Urinary bladder (tissue), 4 donors: ENCODE data around the gene GPRC5C. TPM values are rescaled to one million over a fixed set of nuclear protein-coding genes. Genes with fewer than 3 reads are reported as not detected.
"Not testable (repeated sequence)": the region's sequence is repeated elsewhere in the genome, so short reads cannot be mapped to it uniquely, and the experiment has no call there.

Source experiments
- DNase-seq: peaks from one replicate; pipeline ENCODE4 v3.0.0-alpha.2; 2015; ENCODE audit errors: extremely low spot score
- H3K27ac ChIP-seq: one replicate; pipeline ENCODE4 v1.5.1; 2013; ENCODE audit warnings: low read depth, mild to moderate bottlenecking, moderate library complexity
- H3K36me3 ChIP-seq: one replicate; pipeline ENCODE4 v1.6.1; 2013; ENCODE audit warnings: mild to moderate bottlenecking, moderate library complexity; ENCODE audit not compliant: insufficient read depth
- H3K4me1 ChIP-seq: one replicate; pipeline ENCODE4 v1.6.1; 2013; ENCODE audit warnings: mild to moderate bottlenecking, moderate library complexity; ENCODE audit not compliant: insufficient read depth
- H3K4me3 ChIP-seq: one replicate; pipeline ENCODE4 v1.5.1; 2013; ENCODE audit warnings: low read depth, low read length
- WGBS: extraction: QIAGEN DNeasy Blood & Tissue Kit; methylation state at CpG from one replicate; pipeline ENCODE4 v1.1.7; 2013; 5-methylcytosine and 5-hydroxymethylcytosine counted together
- polyA plus RNA-seq: library from polyadenylated mRNA; stranded (reverse); fragments of 200-250 nt; gene quantifications from one replicate; pipeline ENCODE4 v1.2.3, GENCODE V29; 2013
- small RNA-seq: library from RNA; depleted of rRNA; stranded (forward); fragments of <200 nt; gene quantifications from one replicate; pipeline ENCODE3, GENCODE V24; 2014
- total RNA-seq: library from RNA; depleted of rRNA; stranded (reverse); fragments of >200 nt; gene quantifications from one replicate; pipeline ENCODE4 v1.2.3, GENCODE V29; 2014
- donor health status: healthy with polysubstance abuse.
- donor health status: healthy.

GPRC5C gene
- total and polyA plus RNA-seq, 2 donors = 27.0 to 40.6 TPM

DNA sequence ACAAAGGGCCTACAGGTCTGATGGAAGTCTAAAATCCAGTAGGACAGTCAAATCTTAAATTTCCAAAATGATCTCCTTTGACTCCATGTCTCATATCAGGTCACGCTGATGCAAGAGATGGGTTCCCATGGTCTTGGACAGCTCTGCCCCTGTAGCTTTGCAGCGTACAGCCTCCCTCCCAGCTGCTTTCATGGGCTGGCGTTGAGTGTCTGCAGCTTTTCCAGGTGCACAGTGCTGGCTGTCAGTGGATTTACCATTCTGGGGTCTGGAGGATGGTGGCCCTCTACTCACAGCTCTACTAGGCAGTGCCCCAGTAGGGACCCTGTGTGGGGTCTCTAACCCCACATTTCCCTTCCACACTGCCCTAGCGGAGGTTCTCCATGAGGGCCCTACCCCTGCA, 56.4 kb downstream of the GPRC5C start:
- H3K36me3 ChIP-seq, DNase-seq, H3K27ac ChIP-seq, H3K4me3 ChIP-seq, H3K4me1 ChIP-seq: not testable (repeated sequence)
- 93% methylated on average over 4 of the region's 4 CpGs for WGBS

DNA sequence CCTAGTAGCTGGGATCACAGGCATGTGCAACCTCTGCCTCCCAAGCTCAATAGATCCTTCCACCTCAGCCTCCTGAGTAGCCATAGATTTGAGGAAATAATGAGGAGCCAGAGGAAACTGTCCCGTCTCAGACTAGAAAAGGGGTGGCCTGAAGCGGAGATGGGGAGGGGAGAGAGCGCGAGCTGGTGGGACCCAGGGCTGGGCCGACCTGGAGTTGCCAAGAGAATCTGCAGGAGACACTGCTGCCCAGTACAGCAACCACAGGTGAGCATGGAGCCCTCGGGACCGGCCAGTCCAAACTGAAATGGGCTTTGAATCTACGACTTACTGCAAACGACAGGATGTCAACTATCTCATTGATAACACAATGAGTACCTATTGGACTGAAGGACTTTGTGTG, 58.8 kb downstream of the GPRC5C start:
- WGBS = 80% methylated on average over 9 of the region's 9 CpGs
- Histone ChIP-seq H3K27ac (no peak overlapping the region), H3K36me3 (no peaks in the 10 kb centered on the region), H3K4me1 (no peaks in the 10 kb centered on the region), H3K4me3 (no peak overlapping the region)
- no peak for DNase-seq

DNA sequence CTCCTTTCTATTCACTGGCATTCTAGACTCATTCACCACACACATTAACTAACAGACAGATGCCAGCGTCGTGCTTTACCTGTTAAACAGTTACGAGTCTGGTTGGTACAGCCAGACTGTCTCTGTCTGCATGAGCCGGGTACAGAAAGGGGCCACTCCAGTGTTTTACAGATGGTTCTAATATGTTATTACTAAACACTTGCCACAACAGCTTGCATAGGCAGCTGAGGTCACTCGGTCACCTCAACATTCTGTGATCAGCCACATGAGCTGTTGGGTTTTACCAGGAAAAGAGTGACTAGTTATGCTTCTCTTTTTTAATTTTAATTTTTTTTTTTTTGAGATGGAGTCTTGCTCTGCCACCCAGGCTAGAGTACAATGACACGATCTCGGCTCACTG, 59.7 kb downstream of the GPRC5C start:
- no peaks in the 10 kb centered on the region for H3K36me3 ChIP-seq
- DNase-seq = no peak
- H3K4me1 ChIP-seq = no peaks in the 10 kb centered on the region
- no peak overlapping the region for H3K27ac ChIP-seq
- no peak overlapping the region for H3K4me3 ChIP-seq
- WGBS = 71% methylated on average over 7 of the region's 7 CpGs

DNA sequence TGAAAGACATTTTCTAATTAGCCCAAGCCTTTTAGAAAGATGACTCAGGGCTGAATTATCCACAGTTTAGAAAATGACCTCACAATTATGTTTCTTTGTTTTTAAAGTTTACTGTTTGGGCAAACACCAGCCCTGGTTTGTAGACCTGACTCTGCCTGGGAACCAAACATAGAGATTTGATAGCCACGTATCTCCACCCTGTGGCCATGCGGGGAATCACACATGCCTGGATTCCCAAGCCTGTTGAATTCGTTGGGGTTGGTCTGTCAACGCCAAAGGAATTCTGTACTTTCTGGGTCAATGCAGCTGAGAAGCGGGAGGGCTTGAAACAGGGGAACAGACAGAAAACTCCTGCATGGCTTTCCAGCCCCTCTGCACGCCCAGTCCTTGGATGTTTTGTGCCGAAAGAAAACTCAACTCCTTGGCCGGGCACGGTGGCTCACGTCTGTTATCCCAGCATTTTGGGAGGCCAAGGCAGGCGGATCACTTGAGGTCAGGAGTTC, 61.5 kb downstream of the GPRC5C start:
- WGBS = 35% methylated on average over 11 of the region's 11 CpGs
- H3K4me3 ChIP-seq = no peak overlapping the region
- no peaks in the 10 kb centered on the region for H3K4me1 ChIP-seq
- no peak for DNase-seq
- H3K36me3 ChIP-seq = no peaks in the 10 kb centered on the region
- no peak overlapping the region for H3K27ac ChIP-seq

Small RNA genes lying within 50 kb of the gene (small RNA-seq; reads per million reads assigned to genes)
- gene RNA5SP448 = not detected

Other genes with a start within 250 kb of the GPRC5C start
- gene RPL38, start 228.4 kb upstream of the GPRC5C start, total RNA-seq = 1,536 TPM
- gene RPL38, start 228.4 kb upstream of the GPRC5C start, polyA plus RNA-seq = 1,535 TPM
- gene TTYH2, start 218.5 kb upstream of the GPRC5C start, total RNA-seq = 20.1 TPM
- 8.3 TPM for gene TTYH2, start 218.5 kb upstream of the GPRC5C start, polyA plus RNA-seq
- not detected for gene DNAI2, start 157.9 kb upstream of the GPRC5C start, total RNA-seq
- 0.05 TPM for gene DNAI2, start 157.9 kb upstream of the GPRC5C start, polyA plus RNA-seq
- 0.32 TPM for gene KIF19, start 105.9 kb upstream of the GPRC5C start, total RNA-seq
- gene KIF19, start 105.9 kb upstream of the GPRC5C start, polyA plus RNA-seq = 1.4 TPM
- gene BTBD17, start 70.2 kb upstream of the GPRC5C start, total RNA-seq = not detected
- gene BTBD17, start 70.2 kb upstream of the GPRC5C start, polyA plus RNA-seq = not detected
- gene GPR142, start 64.6 kb upstream of the GPRC5C start, total RNA-seq = not detected
- 0.23 TPM for gene GPR142, start 64.6 kb upstream of the GPRC5C start, polyA plus RNA-seq
- gene CD300A, start 34.5 kb downstream of the GPRC5C start, total RNA-seq = 2.7 TPM
- 5.2 TPM for gene CD300A, start 34.5 kb downstream of the GPRC5C start, polyA plus RNA-seq
- gene CD300LB, start 99.4 kb downstream of the GPRC5C start, total RNA-seq = not detected
- 0.46 TPM for gene CD300LB, start 99.4 kb downstream of the GPRC5C start, polyA plus RNA-seq
- 0.69 TPM for gene CD300C, start 114.0 kb downstream of the GPRC5C start, total RNA-seq
- 2.3 TPM for gene CD300C, start 114.0 kb downstream of the GPRC5C start, polyA plus RNA-seq
- gene CD300H, start 135.4 kb downstream of the GPRC5C start, total RNA-seq = not detected
- 0.18 TPM for gene CD300H, start 135.4 kb downstream of the GPRC5C start, polyA plus RNA-seq
- gene CD300LD, start 160.2 kb downstream of the GPRC5C start, total RNA-seq = not detected
- not detected for gene CD300LD, start 160.2 kb downstream of the GPRC5C start, polyA plus RNA-seq
- gene CD300E, start 191.7 kb downstream of the GPRC5C start, total RNA-seq = 0.42 TPM
- 2.1 TPM for gene CD300E, start 191.7 kb downstream of the GPRC5C start, polyA plus RNA-seq